HCT116 (cell line): ENCODE measurements around the gene PIK3R1. TPM values are rescaled to one million over a fixed set of nuclear protein-coding genes. Genes with fewer than 3 reads are reported as not detected.

Experiments used
- ATAC-seq: fragments of 200-7000 bp; cut with Tn5 transposase; 2 replicates; pipeline ENCODE4 v1.9.1; 2020; ENCODE audit warnings: mild to moderate bottlenecking, moderate library complexity
- BruUV-seq: library from RNA; stranded (reverse); fragments of 400-500 nt; replicated peaks from 2 replicates; lab custom pipeline; 2021; lab: Mats Ljungman, UMichigan
- CTCF ChIA-PET: fragments of 300-600 bp; sonication (Branson Sonifier 250); formaldehyde crosslinking; loops from one replicate; lab custom pipeline; 2021; ENCODE audit warnings: antibody characterized with exemption; lab: Charles Lee
- POLR2A ChIA-PET: fragments of 300-600, 350-600 bp; sonication (Branson Sonifier 250); formaldehyde crosslinking; loops from one replicate; lab custom pipeline; 2021; ENCODE audit warnings: antibody characterized with exemption; lab: Charles Lee
- RAD21 ChIA-PET, 2 experiments: fragments of 300-600 bp; sonication (Branson Sonifier 250); formaldehyde crosslinking; loops; one replicate each; lab custom pipeline; 2023; ENCODE audit warnings: low total read pairs in 2 of 2; ENCODE audit not compliant: uncharacterized antibody in 2 of 2, unreplicated experiment in 2 of 2, low non-redundant PET in 1 of 2; lab: Charles Lee
- DNase-seq: peaks from one replicate; pipeline ENCODE4 v3.0.0-alpha.2; 2010; ENCODE audit warnings: low read depth, low spot score
- H2AFZ ChIP-seq: fragments of 200-600 bp; shearing (Covaris generic), sonication (generic); 2 replicates; pipeline ENCODE4 v1.6.1; 2017; ENCODE audit warnings: low read depth, mixed run types, mixed read lengths, antibody characterized with exemption, low read length; ENCODE audit not compliant: poor library complexity, severe bottlenecking
- H3K27ac ChIP-seq: 2 replicates; pipeline ENCODE4 v1.5.1; 2012; ENCODE audit warnings: low read depth, low read length
- H3K27me3 ChIP-seq: fragments of 200-600 bp; sonication (generic); 2 replicates; pipeline ENCODE4 v1.6.1; 2016; ENCODE audit warnings: mixed run types, low read length, mixed read lengths; ENCODE audit not compliant: insufficient read depth
- H3K36me3 ChIP-seq, 2 experiments: fragments of 200-500 bp in 1 of 2; fragments of 200-600 bp in 1 of 2; sonication (Bioruptor generic) in 1 of 2; sonication (generic) in 1 of 2; 2 replicates each; pipeline versions ENCODE4 v1.5.1 to v1.6.1; 2014 to 2016; ENCODE audit warnings: low read length in 2 of 2, inconsistent platforms in 1 of 2, mixed read lengths in 1 of 2, mixed run types in 1 of 2; ENCODE audit not compliant: insufficient read depth in 2 of 2, control insufficient read depth in 1 of 2
- H3K4me1 ChIP-seq, 2 experiments: fragments of 200-600 bp in 1 of 2; sonication (generic) in 1 of 2; 2 replicates each; pipeline versions ENCODE4 v1.5.1 to v1.6.1; 2012 to 2017; ENCODE audit warnings: low read length in 2 of 2, inconsistent platforms in 1 of 2, mild to moderate bottlenecking in 1 of 2, mixed read lengths in 1 of 2, mixed run types in 1 of 2, moderate library complexity in 1 of 2; ENCODE audit not compliant: insufficient read depth in 2 of 2, control insufficient read depth in 1 of 2
- H3K4me2 ChIP-seq: fragments of 200-600 bp; sonication (generic); 2 replicates; pipeline ENCODE4 v1.6.1; 2017; ENCODE audit warnings: mixed run types, low read length, mixed read lengths
- H3K4me3 ChIP-seq, 2 experiments: fragments of 200-600 bp in 1 of 2; sonication (generic) in 1 of 2; replicated peaks in 1 of 2; 2 replicates each; pipeline ENCODE4 v1.5.1; 2011 to 2016; ENCODE audit warnings: low read length in 2 of 2, control low read depth in 1 of 2, low read depth in 1 of 2, mild to moderate bottlenecking in 1 of 2, mixed read lengths in 1 of 2, mixed run types in 1 of 2
- H3K79me2 ChIP-seq: fragments of 200-600 bp; sonication (generic); 2 replicates; pipeline ENCODE4 v1.6.1; 2017; ENCODE audit warnings: mild to moderate bottlenecking, mixed run types, low read length, moderate library complexity, mixed read lengths; ENCODE audit not compliant: insufficient read depth
- H3K9ac ChIP-seq: fragments of 200-600 bp; sonication (generic); 2 replicates; pipeline ENCODE4 v1.6.1; 2016; ENCODE audit warnings: low read length, mixed read lengths
- H3K9me2 ChIP-seq: fragments of 200-600 bp; sonication (generic), shearing (Covaris generic); 2 replicates; pipeline ENCODE4 v1.6.1; 2017; ENCODE audit warnings: mixed run types, mild to moderate bottlenecking, moderate library complexity; ENCODE audit not compliant: insufficient read depth
- H3K9me3 ChIP-seq, 2 experiments: fragments of 200-500 bp in 1 of 2; fragments of 200-600 bp in 1 of 2; sonication (Bioruptor generic) in 1 of 2; sonication (generic) in 1 of 2; 2 replicates each; pipeline ENCODE4 v1.6.1; 2014 to 2017; ENCODE audit warnings: low read length in 2 of 2, mixed read lengths in 2 of 2, inconsistent platforms in 1 of 2, low read depth in 1 of 2, mild to moderate bottlenecking in 1 of 2, mixed run types in 1 of 2, moderate library complexity in 1 of 2; ENCODE audit not compliant: control insufficient read depth in 1 of 2, insufficient read depth in 1 of 2
- H4K20me1 ChIP-seq: fragments of 200-600 bp; sonication (generic), shearing (Covaris generic); 2 replicates; pipeline ENCODE4 v1.6.1; 2017; ENCODE audit warnings: mixed run types, mild to moderate bottlenecking, moderate library complexity; ENCODE audit not compliant: insufficient read depth
- CEBPB ChIP-seq: IDR thresholded peaks from 2 replicates; pipeline ENCODE4 v1.6.1; 2012; ENCODE audit warnings: low read depth
- ELF1 ChIP-seq: IDR thresholded peaks from 2 replicates; pipeline ENCODE4 v1.6.1; 2012; ENCODE audit warnings: low read depth, borderline replicate concordance
- EZH2 ChIP-seq: fragments of 200-600 bp; sonication (generic); IDR thresholded peaks from 2 replicates; pipeline ENCODE4 v1.6.1; 2017; ENCODE audit warnings: antibody characterized with exemption, mixed run types
- EZH2phosphoT487 ChIP-seq: fragments of 200-600 bp; IDR thresholded peaks from 2 replicates; pipeline ENCODE4 v1.6.1; 2018; ENCODE audit warnings: antibody characterized with exemption, borderline replicate concordance
- FOSL1 ChIP-seq: IDR thresholded peaks from 2 replicates; pipeline ENCODE4 v1.6.1; 2012; ENCODE audit warnings: low read depth
- SIN3A ChIP-seq: IDR thresholded peaks from 2 replicates; pipeline ENCODE4 v1.6.1; 2012; ENCODE audit warnings: low read depth
- SRF ChIP-seq: IDR thresholded peaks from 2 replicates; pipeline ENCODE4 v1.6.1; 2012; ENCODE audit warnings: low read depth
- TCF7L2 ChIP-seq: IDR thresholded peaks from 2 replicates; pipeline ENCODE4 v1.7.0; 2011; ENCODE audit warnings: borderline replicate concordance, inconsistent platforms; ENCODE audit not compliant: insufficient read depth, insufficient read length; ENCODE audit errors: extremely low read depth
- YY1 ChIP-seq: IDR thresholded peaks from 2 replicates; pipeline ENCODE4 v1.6.1; 2011; ENCODE audit warnings: low read length, low read depth, moderate library complexity, mild to moderate bottlenecking; ENCODE audit not compliant: insufficient replicate concordance; ENCODE audit errors: extremely low read depth
- ZBTB33 ChIP-seq: IDR thresholded peaks from 2 replicates; pipeline ENCODE4 v1.6.1; 2011; ENCODE audit warnings: mild to moderate bottlenecking, low read length, moderate library complexity; ENCODE audit not compliant: insufficient replicate concordance; ENCODE audit errors: extremely low read depth
- intact Hi-C: fragments of 100-400 bp; cut with micrococcal nuclease; formaldehyde crosslinking; loops from 2 replicates; pipeline ENCODE4 v1.10.0; 2022
- total RNA-seq: library from RNA; stranded (reverse); gene quantifications from one replicate; pipeline ENCODE4 v1.2.1, GENCODE V29; 2021; ENCODE audit not compliant: unreplicated experiment
- TF ChIP-seq, protein P1 (sequence below): IDR thresholded peaks from 2 replicates; pipeline ENCODE4 v1.6.1; 2012

Gene PIK3R1
- total RNA-seq, 1 experiment from 2014 or later: 7.2 TPM

- ATAC-seq: no peak
- Histone ChIP-seq H3K9ac (no peak overlapping the region), H2AFZ (no peak overlapping the region), H3K36me3 (no peaks in the 10 kb centered on the region), H3K9me2 (no peaks in the 10 kb centered on the region), H4K20me1 (no peaks in the 10 kb centered on the region), H3K9me3 (no peaks in the 10 kb centered on the region), H3K27me3 (no peaks in the 10 kb centered on the region), H3K4me1 (0 out of 4 replicates have a peak, but pooled peaks cover 0 to 5% of the 10 kb centered on the region in 2 experiments), H3K27ac (no peak overlapping the region), H3K79me2 (no peaks in the 10 kb centered on the region), H3K4me3 (no peak overlapping the region), H3K4me2 (no peak overlapping the region)
- no peak for DNase-seq
- ChIA-PET POLR2A (no interaction called here), RAD21 (no interaction called here), CTCF (interaction anchor here (1.3 to 1.7 kb wide), 4 partner anchors 13 to 720 kb away, joined by 6 to 23 read pairs (median 6); no protein-coding TSS in a partner anchor)
- TF ChIP-seq ELF1 (no peak), SIN3A (no peak), ZBTB33 (no peak), YY1 (no peak), EZH2 (no peak)
- no TSS peak for BruUV-seq
- intact Hi-C loops: loop anchor here (2.0 to 10.0 kb wide), 3 partner anchors 257 to 675 kb away; no protein-coding TSS in a partner anchor
Measured at GRCh38 chr5:68287631-68287975, 72.0 kb downstream of the PIK3R1 start.

DNA sequence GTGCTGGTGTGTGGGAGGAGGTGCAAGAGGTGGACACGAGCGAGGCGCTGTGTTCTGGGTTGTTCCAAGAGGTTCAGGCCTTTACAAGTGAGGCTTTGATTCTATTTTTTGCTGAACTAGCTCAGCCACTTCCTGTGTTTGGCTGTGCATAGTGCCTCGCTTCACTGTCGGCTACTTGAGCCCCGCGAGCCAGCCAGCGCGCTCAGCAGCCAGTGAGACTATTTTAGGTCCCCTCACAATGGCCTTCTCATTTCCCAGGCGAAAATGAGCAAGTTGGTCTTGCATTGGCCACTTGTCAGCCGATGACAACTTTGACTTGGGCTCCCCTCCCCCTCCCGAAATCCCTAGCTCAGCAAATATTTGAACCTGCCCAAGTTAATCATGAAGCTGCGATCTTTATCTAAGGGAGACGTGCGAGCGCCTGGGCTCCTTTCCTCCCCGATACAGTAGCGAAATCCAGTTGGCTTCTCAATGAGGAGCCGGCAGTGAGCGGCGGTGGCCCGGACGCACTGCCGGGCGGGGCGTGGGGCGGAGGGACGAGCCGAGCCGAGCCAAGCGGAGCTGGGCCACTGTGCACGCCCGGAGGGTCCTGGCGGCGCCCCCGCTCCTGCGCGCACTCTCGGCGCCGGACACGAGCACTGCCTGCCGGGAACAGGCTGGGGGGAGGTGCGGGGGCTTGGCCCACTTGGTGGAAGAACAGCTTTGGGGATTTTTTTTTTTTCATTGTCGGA, 72.6 kb downstream of the PIK3R1 start:
- Histone ChIP-seq H3K4me2 (no peak overlapping the region), H3K4me1 (0 out of 4 replicates have a peak, but pooled peaks cover 0 to 5% of the 10 kb centered on the region in 2 experiments), H3K9me2 (no peaks in the 10 kb centered on the region), H3K27me3 (no peaks in the 10 kb centered on the region), H3K9ac (no peak overlapping the region), H2AFZ (no peak overlapping the region), H4K20me1 (no peaks in the 10 kb centered on the region), H3K9me3 (no peaks in the 10 kb centered on the region), H3K79me2 (no peaks in the 10 kb centered on the region), H3K36me3 (no peaks in the 10 kb centered on the region), H3K27ac (no peak overlapping the region), H3K4me3 (no peak overlapping the region)
- ChIA-PET POLR2A (no interaction called here), CTCF (no interaction called here), RAD21 (no interaction called here)
- no peak for ATAC-seq
- TF ChIP-seq FOSL1 (no peak), EZH2phosphoT487 (no peak), SRF (no peak), TCF7L2 (no peak), EZH2 (no peak), CEBPB (no peak)
- TF ChIP-seq, protein P1, sequence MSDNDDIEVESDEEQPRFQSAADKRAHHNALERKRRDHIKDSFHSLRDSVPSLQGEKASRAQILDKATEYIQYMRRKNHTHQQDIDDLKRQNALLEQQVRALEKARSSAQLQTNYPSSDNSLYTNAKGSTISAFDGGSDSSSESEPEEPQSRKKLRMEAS: no peak
- BruUV-seq: no TSS peak
- no peak for DNase-seq
- intact Hi-C loops: loop anchor here (2.0 to 10.0 kb wide), 3 partner anchors 257 to 675 kb away; no protein-coding TSS in a partner anchor
